Stimulated activated CD8-positive, alpha-beta memory T cell treated with anti-CD3 and anti-CD28 coated beads, Interleukin-15, amount 100 ng/mL, for 48 hours (primary cell): ENCODE measurements around the gene LTBP4.

ENCODE experiments used
- DNase-seq, 2 donors: peaks; one replicate each; pipeline ENCODE4 v3.0.0-alpha.2; 2020; ENCODE audit warnings: low read depth in 2 of 2

Gene LTBP4

GRCh38 chr19:40596608-40597328, 4.4 kb upstream of the LTBP4 start:
- DNase-seq, result no peak

- no peak for DNase-seq
Observed at GRCh38 chr19:40597329-40597838, 3.8 kb upstream of the LTBP4 start.

GRCh38 chr19:40598121-40598917, 2.9 kb upstream of the LTBP4 start:
- DNase-seq, result peak; percentile 66 to 74

DNA sequence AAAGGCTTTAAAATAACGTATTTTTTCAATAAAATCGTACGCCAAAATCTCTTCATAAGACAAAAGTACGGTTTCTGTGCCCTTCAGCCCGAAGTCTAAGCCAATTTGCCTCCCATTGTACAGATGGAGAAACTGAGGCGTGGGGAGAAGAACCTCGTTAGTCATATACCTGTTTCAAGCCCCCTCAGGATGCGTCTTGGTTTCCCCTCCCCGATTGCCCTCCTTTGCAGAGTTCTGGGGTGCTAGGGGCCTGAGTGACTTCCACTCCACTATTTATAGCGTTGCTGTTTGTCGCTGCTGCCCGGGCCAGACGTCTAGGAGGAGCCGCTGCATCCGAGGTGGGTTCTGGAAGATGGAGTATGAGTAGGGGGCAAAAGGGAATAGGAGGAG, 2.3 kb upstream of the LTBP4 start:
- no peak for DNase-seq

GRCh38 chr19:40599331-40599901, 1.8 kb upstream of the LTBP4 start:
- no peak for DNase-seq

GRCh38 chr19:40599902-40600569, 1.1 kb upstream of the LTBP4 start:
- DNase-seq, result no peak

DNA sequence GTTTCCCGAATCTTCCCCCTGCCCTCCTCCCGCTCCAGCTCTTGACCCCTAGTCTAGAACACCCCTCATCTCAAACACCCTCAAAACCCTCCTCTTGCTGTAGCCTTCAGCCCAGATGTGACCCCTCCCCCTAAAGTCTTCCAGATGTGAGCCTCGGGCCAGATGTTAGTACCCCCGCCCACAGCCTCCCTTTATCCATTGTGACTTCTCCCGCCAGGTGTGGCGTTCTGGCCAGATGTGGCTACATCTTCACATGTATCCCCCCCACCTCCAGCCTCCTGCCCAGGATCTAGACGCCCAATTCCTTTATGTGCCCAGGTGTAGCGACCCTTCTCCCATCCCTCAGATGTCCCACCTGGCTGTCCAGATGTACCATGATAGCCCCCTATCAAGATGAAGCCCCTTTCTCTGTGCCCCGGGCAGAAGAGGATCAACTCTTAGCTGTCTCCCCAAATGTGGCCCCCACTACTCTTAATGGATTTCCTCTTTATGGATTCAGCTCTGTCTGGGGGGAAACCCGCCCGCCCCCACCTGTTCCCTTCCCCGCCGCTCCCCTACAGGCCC, 517 bp upstream of the LTBP4 start:
- DNase-seq, result no peak

DNA sequence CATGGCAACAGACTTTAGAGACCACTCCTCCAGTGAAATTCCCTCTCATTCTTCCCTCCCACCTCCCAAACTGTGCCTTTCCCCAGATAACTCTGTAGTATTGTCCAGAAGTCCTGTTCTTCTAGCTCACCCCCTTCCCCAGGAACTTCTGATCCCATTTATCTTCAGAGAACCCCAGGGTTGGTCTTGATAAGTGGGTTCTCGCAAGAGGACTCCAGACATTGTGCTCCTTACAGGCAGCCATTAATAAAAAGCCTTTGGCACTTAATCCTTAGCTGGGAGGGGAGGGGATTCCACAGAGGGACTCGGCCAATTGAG, 1.9 kb downstream of the LTBP4 start:
- no peak for DNase-seq

- peak; percentile 94 to 95 for DNase-seq
Observed at GRCh38 chr19:40603389-40604170, 2.4 kb downstream of the LTBP4 start.

- no peak for DNase-seq
Observed at GRCh38 chr19:40604171-40604646, 3.0 kb downstream of the LTBP4 start.

- DNase-seq, result no peak
Observed at GRCh38 chr19:40604647-40605215, 3.6 kb downstream of the LTBP4 start.

GRCh38 chr19:40605216-40605971, 4.2 kb downstream of the LTBP4 start:
- peak; percentile 61 to 70 for DNase-seq

- no peak for DNase-seq
Observed at GRCh38 chr19:40607311-40608239, 6.4 kb downstream of the LTBP4 start.

DNA sequence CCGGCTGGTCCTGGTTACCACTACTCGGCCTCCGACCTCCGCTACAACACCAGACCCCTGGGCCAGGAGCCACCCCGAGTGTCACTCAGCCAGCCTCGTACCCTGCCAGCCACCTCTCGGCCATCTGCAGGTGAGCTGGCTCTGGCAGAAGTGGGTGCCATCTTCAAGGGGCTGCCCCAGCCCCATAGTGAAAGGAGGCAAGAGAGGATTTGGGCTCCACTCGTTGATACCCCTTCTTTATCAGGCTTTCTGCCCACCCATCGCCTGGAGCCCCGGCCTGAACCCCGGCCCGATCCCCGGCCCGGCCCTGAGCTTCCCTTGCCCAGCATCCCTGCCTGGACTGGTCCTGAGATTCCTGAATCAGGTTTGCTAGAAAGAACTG, 7.1 kb downstream of the LTBP4 start:
- no peak for DNase-seq

- no peak for DNase-seq
Observed at GRCh38 chr19:40608957-40609356, 7.8 kb downstream of the LTBP4 start.

DNA sequence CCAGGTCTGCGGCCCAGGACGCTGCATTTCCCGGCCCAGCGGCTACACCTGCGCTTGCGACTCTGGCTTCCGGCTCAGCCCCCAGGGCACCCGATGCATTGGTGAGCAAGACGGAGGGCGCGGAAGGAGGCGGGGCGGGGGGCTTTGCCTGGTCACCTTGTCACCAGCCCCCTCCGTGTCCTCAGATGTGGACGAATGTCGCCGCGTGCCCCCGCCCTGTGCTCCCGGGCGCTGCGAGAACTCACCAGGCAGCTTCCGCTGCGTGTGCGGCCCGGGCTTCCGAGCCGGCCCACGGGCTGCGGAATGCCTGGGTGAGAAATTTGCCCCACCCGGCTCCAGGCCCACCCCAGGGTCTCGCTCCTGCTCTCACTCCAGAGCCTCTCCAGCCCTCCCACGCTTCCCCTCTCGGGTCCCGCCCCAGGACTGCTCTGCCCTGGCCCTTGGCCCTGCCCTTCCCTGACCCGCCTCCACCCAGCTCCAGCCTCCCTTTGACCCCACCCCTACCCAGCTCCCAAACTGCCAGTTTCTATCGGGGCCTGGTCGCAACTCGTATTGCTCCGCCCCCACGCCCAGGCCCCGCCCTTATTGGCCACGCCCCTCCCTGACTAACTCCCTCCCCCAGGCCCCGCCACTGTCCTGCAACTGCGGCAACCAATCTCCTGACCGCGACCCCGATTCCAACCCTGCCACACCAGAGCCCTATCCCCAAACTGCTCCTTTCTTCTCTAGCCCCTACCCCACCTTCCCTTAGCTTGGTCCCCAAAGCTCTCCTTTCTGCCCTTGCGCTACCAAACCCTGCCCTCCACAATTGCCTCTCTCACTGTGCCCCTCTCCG, 8.6 kb downstream of the LTBP4 start:
- peak; percentile 91 to 93 for DNase-seq

- DNase-seq, result no peak
Observed at GRCh38 chr19:40610396-40611064, 9.4 kb downstream of the LTBP4 start.
